Aorta (tissue), 4 donors: ENCODE results near the gene NR4A3. TPM values are rescaled to one million over a fixed set of nuclear protein-coding genes. Genes with fewer than 3 reads are reported as not detected.

Experiments used
- polyA plus RNA-seq, 2 donors: library from polyadenylated mRNA; stranded (reverse); fragments of 200-250 nt; gene quantifications; one replicate each; pipeline ENCODE4 v1.2.3, GENCODE V29; 2013
- total RNA-seq, 2 donors: library from RNA; stranded (reverse); fragmentation: NEBNext Ultra II Directional; extraction: Animal tissue kit (Norgen Biotek cat#: 25700); gene quantifications; one replicate each; pipeline ENCODE4 v1.2.1, GENCODE V29; 2021
- donor health status: healthy with polysubstance abuse.
- donor health status: Bipolar disorder and iron deficiency.
- donor health status: DM: no; HTN: no; CAD: no.
- donor health status: DM: yes; HTN: yes; CAD: no.

Gene NR4A3
- total and polyA plus RNA-seq, 4 donors = 0.50 to 60.3 (median 14.1) TPM

Other genes with a start within 250 kb of the NR4A3 start
- 10 to 100 TPM; 34.1 to 47.5 TPM for gene STX17, start 84.8 kb downstream of the NR4A3 start, total RNA-seq
- gene STX17, start 84.8 kb downstream of the NR4A3 start, polyA plus RNA-seq = 1 to 10 TPM; 9.8 to 10.0 TPM